Measurements from ENCODE around the gene SETD4. TPM values are rescaled to one million over a fixed set of nuclear protein-coding genes. Genes with fewer than 3 reads are reported as not detected.

SETD4 gene
- total and polyA plus RNA-seq, 2 of the 4 experiments (the other 2 are of a cell fraction): 9.5 to 11.4 TPM

DNA sequence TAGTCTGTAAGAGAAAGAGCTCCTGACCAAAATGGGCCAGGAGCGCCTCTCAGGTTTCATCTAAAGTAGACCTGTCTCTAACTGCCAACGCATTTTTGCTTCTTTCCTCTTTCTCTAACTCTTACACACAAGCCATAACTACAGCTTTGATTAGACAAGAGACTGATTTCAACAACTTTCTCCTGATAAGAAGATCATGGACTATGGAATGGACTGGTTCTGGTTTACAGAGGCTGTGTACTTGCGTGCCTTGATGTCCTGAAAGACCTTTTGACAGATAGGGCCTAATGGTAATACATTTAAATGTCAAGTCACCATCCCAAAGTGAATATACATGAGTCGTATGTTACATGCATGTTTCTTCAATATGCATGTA, 3.7 kb upstream of the SETD4 start:
- H2AFZ ChIP-seq (replicated peaks; ENCODE audit: low read length, poor library complexity): no peak overlapping the region
- H4K91ac ChIP-seq (ENCODE audit: insufficient read depth, low read depth, low read length): no peak overlapping the region
- H3K27me3 ChIP-seq (ENCODE audit: control insufficient read depth, insufficient read depth, low read length): no peaks in the 10 kb centered on the region
- H2BK20ac ChIP-seq (ENCODE audit: low read depth, low read length): no peak overlapping the region
- intact Hi-C loops (cut with micrococcal nuclease): loop anchor here (5.0 kb wide), 1 partner anchor 258 kb away; the partner anchor contains the start of gene MORC3
- H3K4ac ChIP-seq (ENCODE audit: low read depth, low read length): no peak overlapping the region
- WGBS, 2 experiments (ENCODE audit: extremely low coverage in 2 of 2, insufficient read length in 1 of 2): no CpG with 5 or more reads among the region's 4 CpGs
- no peak overlapping the region for H2BK5ac ChIP-seq (ENCODE audit: low read depth, low read length, poor library complexity, severe bottlenecking)
- H3K27ac ChIP-seq (ENCODE audit: insufficient read depth, low read length): no peak overlapping the region
- CTCF ChIA-PET: no interaction called here
- peaks cover 6% of the 10 kb centered on the region; the same call in 1 of the 2 replicates for H4K20me1 ChIP-seq (ENCODE audit: insufficient read depth, low read length)
- H3K9me3 ChIP-seq (ENCODE audit: control insufficient read depth, insufficient read depth, low read length): peaks cover 5% of the 10 kb centered on the region
- no peak overlapping the region for H3K4me3 ChIP-seq (ENCODE audit: insufficient read depth, low read depth, low read length)
- TF ChIP-seq, protein P1, sequence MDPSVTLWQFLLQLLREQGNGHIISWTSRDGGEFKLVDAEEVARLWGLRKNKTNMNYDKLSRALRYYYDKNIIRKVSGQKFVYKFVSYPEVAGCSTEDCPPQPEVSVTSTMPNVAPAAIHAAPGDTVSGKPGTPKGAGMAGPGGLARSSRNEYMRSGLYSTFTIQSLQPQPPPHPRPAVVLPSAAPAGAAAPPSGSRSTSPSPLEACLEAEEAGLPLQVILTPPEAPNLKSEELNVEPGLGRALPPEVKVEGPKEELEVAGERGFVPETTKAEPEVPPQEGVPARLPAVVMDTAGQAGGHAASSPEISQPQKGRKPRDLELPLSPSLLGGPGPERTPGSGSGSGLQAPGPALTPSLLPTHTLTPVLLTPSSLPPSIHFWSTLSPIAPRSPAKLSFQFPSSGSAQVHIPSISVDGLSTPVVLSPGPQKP (IDR thresholded peaks at IDR 0.05; ENCODE audit: borderline replicate concordance, low read depth, low read length): no peak
- no peak for ATAC-seq (ENCODE audit: low read depth)
- no peak overlapping the region for H3K56ac ChIP-seq (ENCODE audit: extremely low read depth, insufficient read depth, low read length)
- H3K36me3 ChIP-seq (ENCODE audit: control insufficient read depth, insufficient read depth, low read length): no peaks in the 10 kb centered on the region
- in situ Hi-C loops (cut with MboI; ENCODE audit: low sequenced_read_pairs): no loop called here
- H4K8ac ChIP-seq (ENCODE audit: low read depth in 2 of 2, low read length in 2 of 2): no peak overlapping the region
- no peak overlapping the region for H2BK120ac ChIP-seq (ENCODE audit: low read depth, low read length)
- H3K79me1 ChIP-seq (ENCODE audit: low read depth in 1 of 2, low read length in 2 of 2): peaks cover 2 to 9% of the 10 kb centered on the region in 2 experiments; a peak in 1 of 4 replicates
- POLR2A ChIA-PET (ENCODE audit: unreplicated experiment): no interaction called here
- peaks cover 3% of the 10 kb centered on the region; the same call in 1 of the 2 replicates for H3K9me1 ChIP-seq (ENCODE audit: insufficient read depth, low read length)
- no peak overlapping the region for H3K18ac ChIP-seq (ENCODE audit: low read depth, low read length)
- no peak overlapping the region for H3K9ac ChIP-seq (ENCODE audit: low read depth, low read length)
- no peak overlapping the region for H4K5ac ChIP-seq (ENCODE audit: low read depth, low read length)
- no peak overlapping the region for H2BK15ac ChIP-seq (ENCODE audit: low read depth, low read length)
- H3K14ac ChIP-seq (replicated peaks; ENCODE audit: low read depth, low read length): no peak overlapping the region
- dilution Hi-C loops (cut with HindIII; ENCODE audit: low sequenced_read_pairs, unreplicated experiment): no loop called here
- DNase-seq: no peak
- no peak overlapping the region for H3K4me2 ChIP-seq (ENCODE audit: low read depth, low read length)
- no TSS peak for BruUV-seq (replicated peaks)
- no peaks in the 10 kb centered on the region for H3K4me1 ChIP-seq (ENCODE audit: control insufficient read depth, insufficient read depth, low read length)
- H2AK5ac ChIP-seq (ENCODE audit: low read depth, low read length): no peak overlapping the region
- no peak overlapping the region for H3K23ac ChIP-seq (ENCODE audit: low read depth, low read length)
- no peak overlapping the region for H2AK9ac ChIP-seq (replicated peaks; ENCODE audit: low read depth, low read length, poor library complexity)

Data from IMR-90 (cell line).